Right lobe of liver (tissue), 6 donors: ENCODE measurements around the gene SNPH. TPM values are rescaled to one million over a fixed set of nuclear protein-coding genes. Genes with fewer than 3 reads are reported as not detected.
A peak's percentile ranks its signal among the peaks of the same experiment; 100 is the strongest.
"Not testable (repeated sequence)": the region's sequence is repeated elsewhere in the genome, so short reads cannot be mapped to it uniquely, and the experiment has no call there.

Experiments
- ATAC-seq, 4 donors: fragments of 200-7000 bp; cut with Tn5 transposase; one replicate each; pipeline ENCODE4 v1.9.1; 2020; ENCODE audit warnings: mild to moderate bottlenecking in 4 of 4, moderate library complexity in 4 of 4
- DNase-seq, 3 donors: peaks; one replicate each; pipeline ENCODE4 v3.0.0-alpha.2; 2020
- H3K27ac ChIP-seq, 3 donors: fragments of 200-600 bp; one replicate each; pipeline ENCODE4 v1.8.0; 2022
- H3K27me3 ChIP-seq, 2 donors: fragments of 200-600 bp; one replicate each; pipeline ENCODE4 v1.8.0; 2022
- H3K36me3 ChIP-seq, 4 donors: fragments of 200-600 bp; sonication (generic) in 1 of 4; one replicate each; pipeline versions ENCODE4 v1.5.1 to v1.8.0; 2017 to 2022; ENCODE audit warnings: control low read depth in 1 of 4
- H3K4me1 ChIP-seq, 4 donors: fragments of 200-600 bp; sonication (generic) in 1 of 4; one replicate each; pipeline versions ENCODE4 v1.5.1 to v1.8.0; 2017 to 2022; ENCODE audit warnings: control low read depth in 1 of 4
- H3K4me3 ChIP-seq, 3 donors: fragments of 200-600 bp; one replicate each; pipeline ENCODE4 v1.8.0; 2022
- H3K9me3 ChIP-seq, 4 donors: fragments of 200-600 bp; sonication (generic) in 1 of 4; one replicate each; pipeline versions ENCODE4 v1.5.1 to v1.8.0; 2017 to 2022; ENCODE audit warnings: control low read depth in 1 of 4
- CTCF ChIP-seq, 4 donors: fragments of 200-600 bp in 3 of 4; fragments of 450-650 bp in 1 of 4; IDR thresholded peaks; one replicate each; pipeline versions ENCODE4 v1.5.1 to v1.8.0; 2016 to 2022; ENCODE audit warnings: antibody characterized with exemption in 4 of 4, mild to moderate bottlenecking in 2 of 4
- POLR2A ChIP-seq: fragments of 450-650 bp; IDR thresholded peaks from one replicate; pipeline ENCODE4 v1.6.1; 2017; ENCODE audit warnings: antibody characterized with exemption, mild to moderate bottlenecking
- WGBS: methylation state at CpG from one replicate; pipeline ENCODE4 v1.1.6; 2018; ENCODE audit warnings: low coverage, low lambda C conversion rate; ENCODE audit not compliant: insufficient coverage; ENCODE audit errors: missing lambda C conversion rate; 5-methylcytosine and 5-hydroxymethylcytosine counted together
- intact Hi-C, 2 donors: fragments of 100-400 bp; cut with DNase I; formaldehyde crosslinking; loops; one replicate each; pipeline versions ENCODE4 v1.11.2 to v1.14.1; 2022
- total RNA-seq, 6 experiments: library from RNA; depleted of rRNA in 2 of 6; stranded (reverse); fragments of >200 nt in 2 of 6; fragmentation: NEBNext Ultra II Directional in 3 of 6; extraction: Animal tissue kit (Norgen Biotek cat#: 25700) in 3 of 6; gene quantifications; one replicate each; pipeline versions ENCODE4 v1.1.0 to v1.2.4, GENCODE V29; 2016 to 2023
- donor health status: DM: no; HTN: yes; CAD: no.
- donor health status: DM: no; HTN: no; CAD: no.
- donor health status: DM: no; HTN: no; CAD: no.
- donor health status: DM: no; HTN: yes; CAD: no.
- donor health status: DM: no; HTN: yes; CAD: no.

Gene SNPH
- total RNA-seq, 6 experiments from 2014 or later, result 0.11 to 0.61 (median 0.12) TPM

GRCh38 chr20:1337441-1337840 lies 71.3 kb downstream of the SNPH start:
- Histone ChIP-seq H3K36me3 (no peaks in the 10 kb centered on the region), H3K4me3 (no peak overlapping the region), H3K4me1 (peaks cover 0 to 15% (median 5%) of the 10 kb centered on the region in 4 donors), H3K27ac (peak overlapping the region in 1 of 3 donors; percentile 22), H3K9me3 (no peaks in the 10 kb centered on the region), H3K27me3 (no peaks in the 10 kb centered on the region)
- WGBS, result 47% methylated on average over 5 of the region's 5 CpGs
- intact Hi-C loops, result no loop called here
- DNase-seq, result no peak
- no peak for ATAC-seq
- TF ChIP-seq POLR2A (no peak), CTCF (IDR thresholded peaks at IDR 0.05) (no peak)

- H3K27me3 ChIP-seq, result no peaks in the 10 kb centered on the region
- TF ChIP-seq CTCF (IDR thresholded peaks at IDR 0.05) (no peak), POLR2A (no peak)
- H3K4me1 ChIP-seq, result peaks cover 0 to 15% (median 5%) of the 10 kb centered on the region in 4 donors
- no peak for ATAC-seq
- H3K36me3 ChIP-seq, result no peaks in the 10 kb centered on the region
- intact Hi-C loops, result no loop called here
- WGBS, result no CpG with 5 or more reads among the region's 5 CpGs
- H3K27ac ChIP-seq, result peak overlapping the region in 1 of 3 donors; percentile 22
- H3K9me3 ChIP-seq, result no peaks in the 10 kb centered on the region
- no peak overlapping the region for H3K4me3 ChIP-seq
- DNase-seq, result no peak
Measured at GRCh38 chr20:1338096-1338495, 72.0 kb downstream of the SNPH start.

GRCh38 chr20:1338801-1339200 lies 72.7 kb downstream of the SNPH start:
- TF ChIP-seq CTCF (IDR thresholded peaks at IDR 0.05) (no peak), POLR2A (no peak)
- DNase-seq (no peak), ATAC-seq (no peak)
- no peak overlapping the region for H3K4me3 ChIP-seq
- no peaks in the 10 kb centered on the region for H3K9me3 ChIP-seq
- WGBS, result 90% methylated on average over 3 of the region's 4 CpGs
- H3K27me3 ChIP-seq, result no peaks in the 10 kb centered on the region
- H3K4me1 ChIP-seq, result peaks cover 0 to 15% (median 5%) of the 10 kb centered on the region in 4 donors
- no peaks in the 10 kb centered on the region for H3K36me3 ChIP-seq
- intact Hi-C loops, result no loop called here
- no peak overlapping the region for H3K27ac ChIP-seq

GRCh38 chr20:1341561-1342265 lies 75.6 kb downstream of the SNPH start:
- no peaks in the 10 kb centered on the region for H3K9me3 ChIP-seq
- intact Hi-C loops, result no loop called here
- WGBS, result 100% methylated on average over 4 of the region's 5 CpGs
- ATAC-seq, result no peak
- peaks cover 0 to 8% (median 2%) of the 10 kb centered on the region in 4 donors for H3K4me1 ChIP-seq
- H3K27me3 ChIP-seq, result no peaks in the 10 kb centered on the region
- DNase-seq, result no peak
- no peak overlapping the region for H3K27ac ChIP-seq
- no peaks in the 10 kb centered on the region for H3K36me3 ChIP-seq
- TF ChIP-seq CTCF (IDR thresholded peaks at IDR 0.05), result no peak
- H3K4me3 ChIP-seq, result no peak overlapping the region

- ATAC-seq, H3K9me3 ChIP-seq, H3K27me3 ChIP-seq, DNase-seq, H3K4me1 ChIP-seq, H3K36me3 ChIP-seq, intact Hi-C loops, H3K4me3 ChIP-seq, H3K27ac ChIP-seq: not testable (repeated sequence)
- WGBS, result 73% methylated on average over 5 of the region's 8 CpGs
Measured at GRCh38 chr20:1343446-1344124, 77.5 kb downstream of the SNPH start.
